Ectodermal cell (in vitro differentiated cells): ENCODE measurements around the gene INTS11. TPM values are rescaled to one million over a fixed set of nuclear protein-coding genes. Genes with fewer than 3 reads are reported as not detected.
"Not testable (repeated sequence)": the region's sequence is repeated elsewhere in the genome, so short reads cannot be mapped to it uniquely, and the experiment has no call there.

Experiments used
- H3K27ac ChIP-seq: 2 replicates; pipeline ENCODE4 v1.7.0; 2013; ENCODE audit warnings: mild to moderate bottlenecking, low read depth, low read length; ENCODE audit not compliant: insufficient read depth, poor library complexity, severe bottlenecking
- H3K27me3 ChIP-seq: 2 replicates; pipeline ENCODE4 v1.7.0; 2013; ENCODE audit warnings: mild to moderate bottlenecking, low read length; ENCODE audit not compliant: insufficient read depth, control insufficient read depth, poor library complexity, severe bottlenecking
- H3K36me3 ChIP-seq: one replicate; pipeline ENCODE4 v1.7.0; 2013; ENCODE audit warnings: low read length; ENCODE audit not compliant: control insufficient read depth, insufficient read depth
- H3K4me1 ChIP-seq: one replicate; pipeline ENCODE4 v1.7.0; 2013; ENCODE audit warnings: low read length; ENCODE audit not compliant: control insufficient read depth, insufficient read depth
- H3K4me3 ChIP-seq: 2 replicates; pipeline ENCODE4 v1.7.0; 2013; ENCODE audit warnings: low read depth, low read length, control low read depth; ENCODE audit not compliant: insufficient read depth
- H3K9me3 ChIP-seq: 2 replicates; pipeline ENCODE4 v1.7.0; 2013; ENCODE audit warnings: mild to moderate bottlenecking, low read length, moderate library complexity; ENCODE audit not compliant: control insufficient read depth
- whole genome bisulfite sequencing, 2 experiments: methylation state at CpG; one replicate each; pipeline ENCODE4 v1.1.7; 2013; ENCODE audit warnings: missing lambda C conversion rate in 2 of 2; 5-methylcytosine and 5-hydroxymethylcytosine counted together
- polyA plus RNA-seq, 4 experiments: library from polyadenylated mRNA; stranded (reverse); fragments of 50-300 nt; gene quantifications; one replicate each; pipeline ENCODE4 v1.2.3, GENCODE V29; 2013

INTS11 gene
- polyA plus RNA-seq (2013, experiment 1 of 4), result 142 TPM
- 127 TPM for polyA plus RNA-seq (2013, experiment 2 of 4)
- 92.8 TPM for polyA plus RNA-seq (2013, experiment 3 of 4)
- polyA plus RNA-seq (2013, experiment 4 of 4), result 101 TPM

DNA sequence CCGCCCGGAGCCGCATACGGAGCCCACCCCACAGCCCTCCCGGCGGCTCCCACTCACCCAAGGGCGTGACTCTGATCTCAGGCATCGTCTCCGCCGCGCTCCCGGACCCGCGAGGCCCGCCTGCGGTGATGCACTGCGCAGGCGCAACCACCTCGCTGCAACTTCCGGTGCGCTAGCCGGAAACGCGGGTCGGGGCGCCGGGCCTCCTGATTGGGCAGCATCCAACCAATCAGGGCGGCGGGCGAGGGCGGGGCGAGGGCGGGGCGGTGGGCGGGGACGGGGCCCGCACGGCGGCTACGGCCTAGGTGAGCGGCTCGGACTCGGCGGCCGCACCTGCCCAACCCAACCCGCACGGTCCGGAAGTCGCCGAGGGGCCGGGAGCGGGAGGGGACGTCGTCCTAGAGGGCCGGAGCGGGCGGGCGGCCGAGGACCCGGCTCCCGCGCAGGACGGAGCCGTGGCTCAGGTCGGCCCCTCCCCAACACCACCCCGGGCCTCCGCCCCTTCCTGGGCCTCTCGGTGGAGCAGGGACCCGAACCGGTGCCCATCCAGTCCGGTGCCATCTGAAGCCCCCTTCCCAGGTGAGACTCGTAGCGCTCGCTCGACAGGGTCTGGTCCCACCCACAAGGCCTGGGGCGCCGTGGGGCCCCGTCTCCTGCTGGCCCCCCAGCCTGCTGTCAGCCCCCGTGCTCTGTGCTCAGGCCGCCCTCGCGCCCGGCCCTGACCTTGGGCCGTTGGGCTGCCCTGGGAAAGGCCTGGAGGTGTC, at the start of gene INTS11, which contains the start of gene CPTP:
INTS11 (minus strand) TSS at position 137 of the 764 bp plus-strand sequence; CDS start at position 85, 52 bp downstream.
CPTP (plus strand) TSS at position 279 of the 764 bp plus-strand sequence. CDS start 2,109 bp downstream, outside the sequence.
- H3K4me3 ChIP-seq, result peak within 1 kb of the TSS; percentile 81
- no peaks in the 10 kb centered on the region for H3K9me3 ChIP-seq
- H3K27me3 ChIP-seq, result no peaks in the 10 kb centered on the region
- H3K36me3 ChIP-seq, result peaks cover 8% of the 10 kb centered on the region
- H3K4me1 ChIP-seq, result peaks cover 4% of the 10 kb centered on the region
- H3K27ac ChIP-seq, result no peak within 1 kb of the TSS
- 1% methylated on average over 84 of the region's 84 CpGs for WGBS, 2 experiments

DNA sequence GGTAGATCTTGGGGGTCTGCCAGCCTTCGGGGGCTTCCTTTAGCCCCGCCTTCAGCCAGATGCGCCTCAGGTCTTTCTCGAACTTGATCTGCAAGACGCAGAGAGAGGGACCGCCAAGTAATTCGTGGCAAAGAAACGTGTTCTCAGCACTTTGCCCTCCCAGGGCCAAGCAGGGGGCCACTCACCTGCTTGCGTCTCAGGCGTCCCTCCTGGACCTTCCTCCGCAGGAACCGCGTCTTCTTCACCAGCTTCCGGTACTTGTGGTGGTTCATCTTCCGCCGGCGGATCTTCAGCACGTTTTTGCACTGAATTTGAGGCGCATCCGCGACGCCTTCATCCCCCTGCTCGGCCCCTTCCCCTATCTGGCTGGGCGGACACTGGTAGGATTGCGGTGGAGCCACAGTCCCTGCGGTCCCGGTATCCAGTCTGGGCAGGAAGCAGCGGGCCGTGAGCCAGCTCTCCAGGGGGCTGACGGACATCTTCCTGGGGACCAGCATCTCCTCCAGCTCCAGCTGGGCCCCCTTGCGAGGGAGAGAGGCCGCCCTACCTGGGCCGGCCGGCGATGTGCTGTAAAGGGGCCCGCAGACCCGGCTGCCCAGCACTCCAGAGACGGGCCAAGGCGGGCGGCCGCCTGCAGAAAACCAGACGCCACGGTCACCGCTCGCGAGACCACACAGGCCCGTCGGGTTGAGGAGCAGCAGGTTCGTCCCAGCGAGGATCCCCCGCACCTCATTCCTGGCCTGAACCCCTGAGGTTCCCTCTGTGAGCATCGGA, 49.5 kb upstream of the INTS11 start:
- H3K4me1 ChIP-seq, result peaks cover 5% of the 10 kb centered on the region
- H3K27me3 ChIP-seq, result no peaks in the 10 kb centered on the region
- 61 to 62% methylated on average over 52 of the region's 52 CpGs for WGBS, 2 experiments
- no peak overlapping the region for H3K27ac ChIP-seq
- H3K4me3 ChIP-seq, result peak overlapping the region; percentile 98
- no peaks in the 10 kb centered on the region for H3K9me3 ChIP-seq
- H3K36me3 ChIP-seq, result peaks cover 4% of the 10 kb centered on the region

DNA sequence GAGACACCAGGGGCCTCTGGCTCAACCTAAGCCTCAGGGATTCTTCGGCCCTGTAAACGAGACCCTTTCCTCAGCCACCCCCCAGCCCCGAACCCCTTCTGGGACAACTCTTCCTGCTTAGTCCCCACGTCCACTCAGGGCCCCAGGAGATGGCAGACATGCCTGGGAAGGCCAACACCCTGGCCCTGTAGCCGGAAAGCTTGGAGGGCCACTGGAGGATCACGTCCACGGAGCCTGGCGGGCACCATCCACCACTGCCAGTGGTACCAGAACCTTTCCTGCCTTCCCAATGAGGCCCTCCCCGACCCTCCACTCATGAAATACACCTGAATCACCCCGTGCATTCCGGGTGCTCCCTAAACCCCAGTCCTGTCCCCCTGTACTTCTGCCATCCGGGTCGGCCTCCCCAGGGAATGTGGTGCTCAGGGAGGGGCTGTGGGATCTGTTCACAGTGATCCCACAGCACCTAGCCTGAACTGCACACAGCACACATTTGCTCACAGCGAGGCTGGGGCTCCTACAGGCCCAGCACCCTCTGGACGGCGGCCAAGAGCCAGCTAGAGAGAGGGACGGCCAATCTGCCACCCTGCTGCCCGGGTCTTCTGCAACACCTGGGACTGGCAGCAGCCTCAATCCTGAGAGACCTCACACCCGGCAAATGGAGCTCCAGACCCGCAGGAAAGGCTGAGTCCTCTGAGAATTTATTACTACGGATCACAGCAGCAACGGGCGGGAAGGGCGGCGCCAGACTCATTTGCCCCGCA, 48.8 kb upstream of the INTS11 start:
- Histone ChIP-seq H3K36me3 (peaks cover 4% of the 10 kb centered on the region), H3K9me3 (no peaks in the 10 kb centered on the region), H3K4me3 (no peak overlapping the region), H3K27me3 (no peaks in the 10 kb centered on the region), H3K4me1 (peaks cover 5% of the 10 kb centered on the region), H3K27ac (no peak overlapping the region)
- 94 to 96% methylated on average over 26 of the region's 26 CpGs for WGBS, 2 experiments

DNA sequence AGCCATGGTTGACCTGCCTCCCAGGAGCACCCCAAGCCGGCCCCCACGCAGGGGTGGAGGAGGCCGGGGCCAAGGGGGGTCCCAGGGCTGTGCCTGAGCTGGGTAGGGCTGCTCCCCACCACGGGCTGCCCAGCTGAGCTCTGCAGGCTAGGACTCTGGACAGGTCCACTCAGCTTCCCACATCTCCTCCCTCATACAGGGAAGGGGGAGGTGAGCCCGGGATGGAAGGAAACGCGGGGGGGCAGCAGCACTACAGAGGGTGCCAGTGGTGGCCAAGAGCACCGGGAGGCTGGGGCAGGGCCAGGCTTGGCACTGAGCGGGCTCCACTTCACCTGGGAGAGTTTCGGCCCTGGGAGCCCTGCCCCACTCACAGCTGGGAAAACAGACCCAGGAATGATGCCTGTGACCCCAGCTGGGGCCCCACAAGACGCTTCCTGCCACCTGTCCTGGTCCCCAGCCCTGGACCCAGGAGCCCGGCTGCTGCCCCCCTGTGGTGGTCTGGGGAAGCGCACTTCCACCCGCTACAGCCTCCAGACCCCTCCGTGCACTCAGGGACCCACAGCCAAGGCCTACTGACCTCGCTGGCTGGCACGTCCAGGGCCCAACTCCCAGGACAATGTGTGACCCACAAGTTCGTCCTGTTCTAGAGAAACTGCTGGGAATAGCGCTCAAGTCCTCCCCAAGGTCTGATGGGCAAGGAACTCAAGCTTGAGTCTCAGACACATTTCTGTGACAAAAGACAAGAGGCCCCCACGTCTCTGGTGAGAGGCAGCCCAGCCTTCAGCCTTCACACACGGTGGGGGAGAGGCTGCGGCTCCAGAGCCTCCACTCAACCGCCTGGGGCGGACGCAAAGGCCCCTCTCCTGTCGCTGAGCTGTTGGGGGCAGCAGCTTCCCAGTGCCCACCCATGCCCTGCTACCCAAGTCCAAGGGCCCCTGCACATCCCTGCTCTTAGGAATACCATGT, 47.6 kb upstream of the INTS11 start:
- Histone ChIP-seq H3K36me3 (peaks cover 4% of the 10 kb centered on the region), H3K9me3 (no peaks in the 10 kb centered on the region), H3K27me3 (no peaks in the 10 kb centered on the region), H3K4me3 (no peak overlapping the region), H3K27ac (no peak overlapping the region), H3K4me1 (peaks cover 5% of the 10 kb centered on the region)
- 63% methylated on average over 26 of the region's 26 CpGs for WGBS, 2 experiments

- 95 to 96% methylated on average over 12 of the region's 12 CpGs for WGBS, 2 experiments
- peaks cover 1% of the 10 kb centered on the region for H3K9me3 ChIP-seq
- no peaks in the 10 kb centered on the region for H3K27me3 ChIP-seq
- peaks cover 5% of the 10 kb centered on the region for H3K4me1 ChIP-seq
- peaks cover 4% of the 10 kb centered on the region for H3K36me3 ChIP-seq
- H3K27ac ChIP-seq, result no peak overlapping the region
- H3K4me3 ChIP-seq, result no peak overlapping the region
Observed at GRCh38 chr1:1371364-1371745, 46.9 kb upstream of the INTS11 start.

DNA sequence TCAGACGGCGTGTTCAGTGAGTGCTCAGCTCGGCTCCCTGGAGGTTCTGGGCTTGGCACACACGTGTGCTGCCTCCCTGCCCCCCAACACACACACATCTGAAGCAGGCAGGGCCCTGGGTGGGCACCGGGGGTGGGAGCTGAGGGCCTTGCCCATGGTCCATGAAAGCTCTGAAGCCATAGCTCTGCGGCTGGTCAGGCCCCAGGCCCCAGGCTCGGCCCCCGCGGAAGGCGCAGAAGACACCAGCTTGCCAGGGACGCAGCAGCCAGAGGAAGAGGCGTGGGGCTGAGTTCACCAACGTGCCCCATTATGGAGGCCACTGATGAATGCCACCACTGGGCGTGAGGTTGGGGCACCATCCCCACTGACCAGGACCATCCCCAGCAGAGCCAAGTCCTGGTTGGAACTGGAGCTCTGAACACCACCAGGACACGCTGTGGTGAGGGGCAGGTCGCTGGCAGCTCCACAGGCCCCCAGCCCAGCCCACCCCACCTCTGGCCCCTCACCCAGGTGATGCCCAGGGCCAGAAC, 46.4 kb upstream of the INTS11 start:
- Histone ChIP-seq H3K4me3 (no peak overlapping the region), H3K27me3 (no peaks in the 10 kb centered on the region), H3K9me3 (peaks cover 6% of the 10 kb centered on the region), H3K4me1 (peaks cover 5% of the 10 kb centered on the region), H3K27ac (no peak overlapping the region), H3K36me3 (peaks cover 4% of the 10 kb centered on the region)
- WGBS, 2 experiments, result 95 to 96% methylated on average over 16 of the region's 16 CpGs

DNA sequence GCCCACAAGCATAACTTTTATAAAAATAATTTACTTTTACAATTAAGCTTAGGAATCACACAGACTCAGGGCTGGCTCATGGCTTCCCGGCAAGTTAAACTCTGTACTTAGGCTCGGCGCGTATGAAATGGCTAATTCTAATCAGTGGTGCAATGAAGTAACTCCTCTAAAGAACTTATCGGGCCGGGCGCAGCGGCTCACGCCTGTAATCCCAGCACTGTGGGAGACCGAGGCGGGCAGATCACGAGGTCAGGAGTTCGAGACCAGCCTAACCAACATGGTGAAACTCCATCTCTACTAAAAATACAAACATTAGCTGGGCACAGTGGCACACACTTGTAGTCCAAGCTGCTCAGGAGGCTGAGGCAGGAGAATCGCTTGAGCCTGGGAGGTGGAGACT, 45.6 kb upstream of the INTS11 start:
- WGBS, 2 experiments, result 93 to 96% methylated on average over 14 of the region's 14 CpGs
- H3K4me3 ChIP-seq, H3K27me3 ChIP-seq, H3K4me1 ChIP-seq, H3K27ac ChIP-seq, H3K36me3 ChIP-seq, H3K9me3 ChIP-seq: not testable (repeated sequence)

GRCh38 chr1:1367315-1367714, 42.9 kb upstream of the INTS11 start:
- no peaks in the 10 kb centered on the region for H3K4me1 ChIP-seq
- 94% methylated on average over 5 of the region's 5 CpGs for WGBS, 2 experiments
- H3K27ac ChIP-seq, result no peak overlapping the region
- no peak overlapping the region for H3K4me3 ChIP-seq
- no peaks in the 10 kb centered on the region for H3K36me3 ChIP-seq
- no peaks in the 10 kb centered on the region for H3K27me3 ChIP-seq
- peaks cover 6% of the 10 kb centered on the region for H3K9me3 ChIP-seq

DNA sequence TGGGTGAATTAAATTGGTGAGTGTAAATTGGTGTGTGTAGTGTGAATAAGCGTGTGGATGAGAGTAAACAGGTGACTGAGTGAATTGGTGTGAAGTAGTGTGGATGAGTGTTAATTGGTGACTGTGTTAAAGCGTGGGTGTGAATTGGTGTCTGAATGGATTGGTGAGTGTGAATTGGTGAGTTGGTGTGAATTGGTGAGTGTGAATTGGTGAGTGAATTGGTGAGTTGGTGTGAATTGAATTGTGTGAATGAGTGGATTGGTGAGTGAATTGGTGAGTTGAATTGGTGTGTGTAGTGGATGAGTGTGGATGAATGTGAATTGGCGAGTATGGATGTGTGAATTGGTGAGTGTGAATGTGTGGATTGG, 42.2 kb upstream of the INTS11 start:
- H3K4me1 ChIP-seq, result peaks cover 6% of the 10 kb centered on the region
- H3K4me3 ChIP-seq, result no peak overlapping the region
- H3K36me3 ChIP-seq, result no peaks in the 10 kb centered on the region
- H3K27ac ChIP-seq, result no peak overlapping the region
- H3K27me3 ChIP-seq, result no peaks in the 10 kb centered on the region
- 94 to 95% methylated on average over 3 of the region's 3 CpGs for WGBS, 2 experiments
- H3K9me3 ChIP-seq, result peaks cover 6% of the 10 kb centered on the region
